Measurements from ENCODE around the gene IMPG1.

The IMPG1 gene, protein sequence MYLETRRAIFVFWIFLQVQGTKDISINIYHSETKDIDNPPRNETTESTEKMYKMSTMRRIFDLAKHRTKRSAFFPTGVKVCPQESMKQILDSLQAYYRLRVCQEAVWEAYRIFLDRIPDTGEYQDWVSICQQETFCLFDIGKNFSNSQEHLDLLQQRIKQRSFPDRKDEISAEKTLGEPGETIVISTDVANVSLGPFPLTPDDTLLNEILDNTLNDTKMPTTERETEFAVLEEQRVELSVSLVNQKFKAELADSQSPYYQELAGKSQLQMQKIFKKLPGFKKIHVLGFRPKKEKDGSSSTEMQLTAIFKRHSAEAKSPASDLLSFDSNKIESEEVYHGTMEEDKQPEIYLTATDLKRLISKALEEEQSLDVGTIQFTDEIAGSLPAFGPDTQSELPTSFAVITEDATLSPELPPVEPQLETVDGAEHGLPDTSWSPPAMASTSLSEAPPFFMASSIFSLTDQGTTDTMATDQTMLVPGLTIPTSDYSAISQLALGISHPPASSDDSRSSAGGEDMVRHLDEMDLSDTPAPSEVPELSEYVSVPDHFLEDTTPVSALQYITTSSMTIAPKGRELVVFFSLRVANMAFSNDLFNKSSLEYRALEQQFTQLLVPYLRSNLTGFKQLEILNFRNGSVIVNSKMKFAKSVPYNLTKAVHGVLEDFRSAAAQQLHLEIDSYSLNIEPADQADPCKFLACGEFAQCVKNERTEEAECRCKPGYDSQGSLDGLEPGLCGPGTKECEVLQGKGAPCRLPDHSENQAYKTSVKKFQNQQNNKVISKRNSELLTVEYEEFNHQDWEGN

DNA sequence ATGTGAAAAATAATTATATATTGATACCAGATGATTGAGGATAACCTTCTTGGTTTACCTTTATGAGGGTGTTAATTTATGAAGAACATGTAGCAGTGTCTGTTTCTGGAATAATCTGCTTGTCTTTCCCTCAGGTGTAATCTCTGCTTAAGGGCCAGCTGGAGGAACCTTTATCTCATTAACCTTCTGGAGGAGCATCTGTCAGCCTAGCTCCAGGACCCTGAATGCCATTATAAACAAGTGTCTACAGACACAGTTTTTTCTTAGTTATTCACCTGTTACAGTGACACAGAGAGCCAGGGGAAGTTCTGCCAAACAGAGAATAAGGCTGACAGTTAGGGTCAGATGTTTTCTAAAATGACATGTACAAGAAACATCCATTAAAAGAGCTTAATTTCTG lies at the start of gene IMPG1:
IMPG1 (minus strand) TSS at position 101 of the 400 bp plus-strand sequence. CDS start 174 bp downstream, outside the sequence.
- no peak for DNase-seq

GRCh38 chr6:76120302-76120701 lies 47.8 kb upstream of the IMPG1 start:
- peak; percentile 36 for DNase-seq

DNA sequence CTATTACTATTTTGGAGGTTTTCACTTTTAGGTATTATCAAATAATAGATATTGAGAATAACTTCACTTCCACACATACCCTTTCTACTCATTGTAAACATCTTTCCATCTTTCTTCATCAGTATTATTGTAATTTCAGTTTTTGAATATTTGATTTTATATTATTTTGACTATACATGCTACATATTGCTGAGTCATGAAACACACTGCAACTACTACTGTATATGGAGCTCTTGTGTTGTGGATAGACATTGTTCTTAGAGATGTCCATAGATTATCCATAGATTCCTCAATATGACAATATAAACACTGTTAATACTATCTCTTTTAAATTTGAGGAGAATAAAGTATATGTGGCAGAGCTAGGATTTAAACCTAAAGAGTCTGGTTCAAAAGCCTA lies 819 bp upstream of the IMPG1 start:
- no peak for DNase-seq

GRCh38 chr6:76057469-76057868 lies 15.0 kb downstream of the IMPG1 start:
- DNase-seq, result no peak

DNA sequence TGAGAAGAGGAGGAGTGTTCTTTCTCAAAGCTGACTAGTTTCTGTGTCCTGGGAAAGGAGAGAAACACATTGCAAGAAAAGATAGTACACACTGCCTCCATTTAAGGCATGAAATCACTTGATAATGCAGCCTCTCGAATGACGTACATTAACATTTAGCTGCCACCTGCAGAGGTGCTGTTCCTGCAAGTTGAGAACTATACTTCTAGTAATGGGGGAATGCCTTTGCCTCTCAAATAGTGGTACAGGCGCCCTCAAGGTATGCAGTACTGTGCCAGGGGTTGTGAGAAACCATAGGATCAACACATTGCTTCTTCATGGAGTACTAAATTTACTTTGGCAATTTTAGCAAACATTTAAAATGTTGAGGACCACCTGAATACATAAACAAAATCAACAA lies 20.1 kb downstream of the IMPG1 start:
- no peak for DNase-seq

DNA sequence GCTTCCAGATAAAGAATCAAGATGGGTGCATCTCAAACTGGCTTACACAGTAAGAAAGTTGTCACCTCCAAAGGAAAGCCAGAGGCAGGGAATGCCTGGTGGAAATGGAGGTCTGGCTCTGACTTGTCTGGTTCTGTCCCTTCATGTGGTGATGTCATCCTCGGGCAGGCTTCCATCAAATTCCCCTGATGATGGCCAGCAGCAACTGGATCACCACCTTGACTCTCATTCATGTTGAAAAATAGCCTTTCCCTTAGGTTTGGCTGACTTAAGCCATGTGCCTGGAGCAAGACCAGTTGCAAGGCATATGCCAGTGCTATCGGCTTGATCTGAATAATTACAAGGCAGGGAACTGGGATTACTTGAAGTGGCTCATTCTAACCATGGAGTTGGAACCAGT lies 28.8 kb downstream of the IMPG1 start:
- DNase-seq, result no peak

DNA sequence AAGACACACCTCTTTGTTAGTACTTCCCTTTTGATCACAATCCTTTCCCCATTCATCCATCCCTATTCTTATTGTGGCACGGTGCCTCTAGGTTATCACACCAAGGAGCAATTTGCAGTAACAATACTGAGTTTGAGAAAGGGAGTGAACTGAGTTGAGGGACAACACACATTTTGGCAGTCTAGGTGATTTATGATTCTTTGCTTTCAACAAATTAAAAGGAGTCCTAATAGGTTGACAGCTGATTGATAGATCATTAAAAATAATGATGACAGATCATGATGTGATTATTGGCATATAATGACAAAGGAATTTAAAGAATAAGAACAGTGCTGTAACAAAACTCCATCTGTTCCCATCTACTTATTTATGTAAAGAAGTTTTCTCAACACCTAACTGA lies 36.7 kb downstream of the IMPG1 start:
- DNase-seq, result no peak

GRCh38 chr6:76026101-76026500 lies 46.4 kb downstream of the IMPG1 start:
- DNase-seq, result no peak

DNA sequence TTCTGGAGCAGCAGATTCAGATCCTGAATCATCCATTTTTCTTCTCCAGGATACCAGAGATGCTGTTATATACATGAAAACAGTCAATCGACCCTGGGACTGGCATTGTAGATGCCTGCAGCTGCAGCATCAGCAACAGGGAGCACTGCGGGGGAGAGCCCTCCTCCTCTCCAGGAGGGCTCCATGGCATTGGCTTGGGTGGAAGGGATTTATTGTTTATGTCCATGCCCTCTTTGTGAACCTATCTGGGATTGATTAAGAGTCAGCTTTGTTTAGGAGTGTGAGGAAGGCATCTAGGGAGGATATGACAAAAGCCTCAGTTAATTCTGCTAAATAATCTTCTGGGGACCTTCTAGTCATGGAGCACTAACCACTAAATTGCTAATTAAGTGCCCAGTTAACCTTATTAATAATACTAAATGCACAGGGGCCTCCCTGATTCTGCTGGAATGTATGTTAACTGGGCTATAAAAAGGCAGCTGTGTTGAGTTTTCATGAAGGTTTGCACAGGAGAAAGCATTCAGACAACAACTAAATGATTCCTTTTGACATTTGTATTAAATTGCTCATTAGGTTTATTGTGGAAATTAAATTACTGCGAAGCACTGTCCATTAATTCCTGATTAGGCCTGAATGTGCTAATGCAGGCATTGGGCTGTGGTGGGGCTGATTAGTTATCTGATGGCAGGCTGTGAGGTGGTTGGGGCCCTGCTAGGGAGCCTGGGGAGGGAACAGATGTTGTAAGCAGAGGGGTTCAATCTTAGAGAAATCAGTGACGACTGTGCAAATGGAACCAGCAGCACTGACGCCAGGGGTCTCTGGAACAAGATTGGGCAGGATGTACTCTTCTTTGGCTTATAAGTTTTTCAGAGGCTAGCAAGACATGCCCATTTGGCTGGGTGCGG lies 57.6 kb downstream of the IMPG1 start:
- DNase-seq, result no peak

DNA sequence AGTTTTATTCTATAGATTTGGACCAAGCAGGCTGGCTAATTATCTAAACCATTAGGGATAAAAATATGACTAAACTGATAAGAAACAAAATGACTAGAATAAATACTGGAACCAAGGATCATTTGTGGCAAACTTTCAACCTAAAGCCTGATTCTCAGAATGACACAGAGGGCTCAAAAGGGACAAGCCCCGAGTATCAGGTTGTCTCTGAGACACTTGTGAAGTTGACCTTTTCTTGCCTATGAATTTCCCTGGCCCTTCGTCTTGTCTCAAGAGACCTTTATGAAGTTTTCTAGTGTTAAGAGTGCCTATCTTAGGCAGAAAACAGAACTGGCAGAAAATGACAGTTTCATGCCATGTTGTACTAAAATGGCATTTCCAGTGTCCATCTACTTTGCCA lies 68.3 kb downstream of the IMPG1 start:
- DNase-seq, result no peak

DNA sequence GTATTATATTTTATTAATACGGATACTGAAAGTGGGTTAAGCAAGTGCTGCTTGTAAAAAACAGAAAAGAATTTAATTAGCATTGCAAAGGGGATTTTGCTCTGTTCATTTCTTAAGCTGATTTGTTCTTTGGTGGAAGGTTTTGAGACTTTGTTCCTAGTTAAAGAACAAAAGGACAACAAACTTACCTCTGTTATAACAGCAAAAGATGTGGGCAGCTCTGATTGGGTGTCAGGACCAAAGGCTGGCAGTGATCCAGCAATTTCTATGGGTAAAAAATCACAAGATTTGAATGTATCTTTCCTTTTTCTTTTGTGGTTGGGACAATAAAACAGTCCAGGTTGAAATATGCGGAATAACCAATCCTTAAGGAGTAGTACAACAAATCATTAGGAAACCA lies 68.8 kb downstream of the IMPG1 start:
- DNase-seq, result no peak

- DNase-seq, result no peak
Measured at GRCh38 chr6:76003113-76003512, 69.3 kb downstream of the IMPG1 start.

GRCh38 chr6:76000629-76001028 lies 71.8 kb downstream of the IMPG1 start:
- no peak for DNase-seq

GRCh38 chr6:75997696-75998095 lies 74.8 kb downstream of the IMPG1 start:
- no peak for DNase-seq

GRCh38 chr6:75993236-75994162 lies 79.0 kb downstream of the IMPG1 start:
- no peak for DNase-seq

GRCh38 chr6:75991941-75992340 lies 80.5 kb downstream of the IMPG1 start:
- DNase-seq, result no peak

- DNase-seq, result no peak
Measured at GRCh38 chr6:75986935-75987334, 85.5 kb downstream of the IMPG1 start.

- no peak for DNase-seq
Measured at GRCh38 chr6:75975904-75976303, 96.6 kb downstream of the IMPG1 start.

GRCh38 chr6:75970093-75970492 lies 102.4 kb downstream of the IMPG1 start:
- DNase-seq, result no peak

GRCh38 chr6:75968143-75968542 lies 104.3 kb downstream of the IMPG1 start:
- no peak for DNase-seq

- no peak for DNase-seq
Measured at GRCh38 chr6:75963569-75963968, 108.9 kb downstream of the IMPG1 start.

- no peak for DNase-seq
Measured at GRCh38 chr6:75952128-75952527, 120.3 kb downstream of the IMPG1 start.
